Vagina (tissue), 2 donors: ENCODE results near the gene FUZ.

Experiments
- CTCF ChIP-seq, 3 experiments: fragments of 450-650 bp in 2 of 3; fragments of 200-600 bp in 1 of 3; sonication (generic) in 1 of 3; IDR thresholded peaks; one replicate each; pipeline ENCODE4 v1.5.1; 2017 to 2019; ENCODE audit warnings: antibody characterized with exemption in 3 of 3, mild to moderate bottlenecking in 2 of 3, moderate library complexity in 2 of 3
- POLR2A ChIP-seq, 2 donors: fragments of 450-650 bp; IDR thresholded peaks; one replicate each; pipeline ENCODE4 v1.6.1; 2017; ENCODE audit warnings: antibody characterized with exemption in 2 of 2, mild to moderate bottlenecking in 2 of 2, moderate library complexity in 2 of 2

GRCh38 chr19:49812997-49813861, at the start of gene FUZ:
- no peak for TF ChIP-seq POLR2A (IDR thresholded peaks at IDR 0.05)
- TF ChIP-seq CTCF (IDR thresholded peaks at IDR 0.05) = peak in 2 of 3 experiments; percentile 6 to 28
